ENCODE data around the gene ZC3H15.
A peak's percentile ranks its signal among the peaks of the same experiment; 100 is the strongest.
"Not testable (repeated sequence)": the region's sequence is repeated elsewhere in the genome, so short reads cannot be mapped to it uniquely, and the experiment has no call there.

ZC3H15 gene

DNA sequence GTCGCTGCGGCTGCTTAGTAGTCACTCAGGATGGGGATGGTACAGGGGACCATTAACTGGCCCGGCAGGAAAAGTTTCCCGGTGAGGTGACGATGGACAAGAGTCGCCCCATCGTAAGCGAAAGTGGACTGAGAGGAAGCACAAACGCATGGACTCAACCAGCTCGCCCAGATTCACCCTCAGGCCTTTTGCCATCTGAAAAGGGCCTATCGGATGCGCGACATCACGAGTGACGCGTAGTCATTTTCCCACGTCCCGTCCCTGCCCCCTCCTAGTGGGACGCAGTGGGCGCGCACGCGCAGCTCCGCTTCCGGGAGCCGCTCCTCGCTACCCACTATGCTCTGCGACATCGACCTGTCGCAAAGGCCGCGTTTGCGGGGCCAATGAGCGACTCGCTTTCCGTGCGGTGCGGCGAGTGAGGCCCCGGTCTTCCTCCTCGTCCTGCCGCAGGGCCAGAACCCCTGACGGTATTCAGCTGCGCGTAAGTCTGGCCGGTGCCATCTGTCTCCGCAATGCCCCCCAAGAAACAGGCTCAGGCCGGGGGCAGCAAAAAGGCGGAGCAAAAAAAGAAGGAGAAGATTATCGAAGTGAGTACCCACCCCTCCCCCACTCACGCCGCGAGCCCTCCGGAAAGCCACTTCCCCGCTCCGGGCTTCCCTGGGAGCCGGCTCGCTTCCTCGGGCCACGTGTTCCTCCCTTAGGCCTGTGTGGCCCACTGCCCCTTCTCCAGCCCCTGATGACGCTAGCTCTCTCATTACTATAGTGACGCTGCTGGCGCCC, at the start of gene ZC3H15:
ZC3H15 (plus strand) TSS at position 390 of the 780 bp plus-strand sequence; CDS start at position 513, 123 bp downstream.
- peak; percentile 97 to 98 for DNase-seq

DNA sequence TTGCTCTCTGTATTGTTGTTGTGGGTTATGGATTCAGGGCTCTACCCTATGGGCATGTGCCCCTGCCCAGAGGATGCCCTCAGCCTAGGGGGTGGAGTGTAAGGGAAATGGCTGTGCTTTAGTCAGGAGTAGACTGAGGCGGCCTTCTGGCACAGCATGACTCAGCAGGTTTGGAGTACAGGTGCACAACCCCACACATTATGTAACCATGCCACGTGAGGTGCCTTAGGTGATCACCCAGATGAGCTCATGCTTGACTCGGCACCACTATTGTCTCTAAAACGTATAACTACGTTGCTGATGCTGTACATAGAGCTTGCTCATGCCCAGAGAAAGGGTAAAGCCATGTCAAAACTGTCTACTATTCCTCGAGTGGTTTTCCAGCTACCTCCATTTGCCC, 48.3 kb upstream of the ZC3H15 start:
- no peak for DNase-seq

DNA sequence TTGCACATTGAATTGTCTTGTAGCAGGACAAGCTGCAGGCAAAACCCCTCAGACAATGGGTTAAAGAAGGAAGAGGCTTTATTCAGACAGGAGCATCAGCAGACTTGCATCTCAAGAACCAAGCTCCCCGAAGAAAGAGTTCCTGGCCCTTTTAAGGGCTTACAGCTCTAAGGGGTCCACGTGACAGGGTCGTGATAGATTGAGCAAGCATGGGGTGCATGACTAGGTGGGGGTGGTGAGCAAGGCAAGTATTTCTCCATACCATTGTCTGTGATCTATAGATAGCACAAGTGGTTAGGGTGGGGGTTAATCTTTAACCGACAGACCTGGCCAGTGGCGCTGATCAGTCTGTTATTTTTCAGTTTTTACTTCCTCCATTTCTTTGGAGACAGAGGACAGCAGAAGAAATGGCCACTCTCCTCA, 46.4 kb upstream of the ZC3H15 start:
- DNase-seq: not testable (repeated sequence)

DNA sequence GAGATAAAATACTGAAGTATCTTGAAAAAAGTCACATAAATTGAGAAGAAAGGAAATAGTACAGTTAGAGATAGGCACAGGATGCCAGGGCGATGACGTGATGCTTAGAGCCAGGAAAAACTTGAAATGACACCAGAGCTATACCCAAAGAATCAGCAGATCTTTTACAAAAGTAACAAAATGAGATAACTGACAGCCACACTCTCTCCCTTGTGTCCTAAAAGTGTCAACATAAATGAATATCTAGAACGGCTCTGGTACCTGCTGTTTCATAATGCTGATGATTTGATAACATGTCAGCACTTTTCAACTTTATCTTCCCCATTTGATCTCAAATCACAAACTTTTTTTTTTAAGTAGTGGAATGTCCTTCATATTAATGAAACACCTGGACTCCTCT, 45.6 kb upstream of the ZC3H15 start:
- no peak for DNase-seq

DNA sequence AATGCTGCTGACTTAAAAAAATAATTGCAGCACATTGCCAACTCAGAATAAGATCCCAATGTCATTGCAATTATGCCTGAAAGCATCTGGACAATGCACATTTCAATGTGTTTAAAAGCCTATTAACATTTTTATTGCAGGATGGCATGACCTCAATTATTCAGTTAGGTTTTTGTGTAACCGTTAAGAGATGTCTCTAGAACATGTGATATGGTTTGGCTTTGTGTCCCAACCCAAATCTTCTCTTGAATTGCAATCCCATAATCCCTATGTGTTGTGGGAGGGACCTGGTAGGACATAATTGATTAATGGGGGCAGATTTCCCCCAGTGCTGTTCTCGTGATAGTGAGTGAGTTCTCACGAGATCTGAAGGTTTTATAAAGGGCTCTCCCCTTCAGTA, 43.2 kb upstream of the ZC3H15 start:
- no peak for DNase-seq

DNA sequence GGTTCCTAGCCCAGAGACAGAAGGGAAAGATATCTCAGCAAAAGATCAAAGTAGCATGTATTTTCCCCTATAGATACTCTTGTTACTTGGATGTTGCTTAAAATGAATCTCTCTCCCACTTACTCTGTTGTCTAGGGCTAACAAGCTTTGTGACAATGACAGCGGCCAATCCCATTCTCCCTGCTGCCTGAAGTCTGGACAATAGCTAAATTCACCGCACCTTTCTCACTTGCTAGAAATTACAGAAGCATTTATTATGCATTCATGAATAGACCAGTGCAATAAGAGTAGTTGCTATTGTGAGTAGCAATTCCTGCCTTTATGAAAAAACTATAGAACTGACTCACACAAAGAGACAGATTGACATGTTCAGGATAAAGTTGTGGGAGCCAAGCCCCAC, 42.2 kb upstream of the ZC3H15 start:
- DNase-seq: no peak

DNA sequence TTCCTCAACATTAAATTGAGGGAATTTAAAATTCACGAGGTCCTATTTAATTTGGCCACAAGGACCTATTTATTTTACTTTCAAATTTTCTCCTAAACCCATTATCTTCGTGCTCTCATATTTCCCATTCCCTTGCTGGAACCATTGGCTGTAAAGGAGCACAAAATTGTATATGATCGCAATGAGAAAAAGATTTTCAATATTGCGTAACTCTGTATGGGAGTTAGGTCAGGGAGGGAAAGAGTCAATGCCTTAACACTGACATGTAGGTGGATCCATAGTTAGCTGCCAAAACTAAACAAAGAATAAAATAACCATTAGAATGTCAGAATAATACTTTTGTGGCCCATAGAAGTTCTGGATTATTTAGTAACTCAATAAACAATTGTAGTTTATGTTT, 40.6 kb upstream of the ZC3H15 start:
- DNase-seq: no peak

DNA sequence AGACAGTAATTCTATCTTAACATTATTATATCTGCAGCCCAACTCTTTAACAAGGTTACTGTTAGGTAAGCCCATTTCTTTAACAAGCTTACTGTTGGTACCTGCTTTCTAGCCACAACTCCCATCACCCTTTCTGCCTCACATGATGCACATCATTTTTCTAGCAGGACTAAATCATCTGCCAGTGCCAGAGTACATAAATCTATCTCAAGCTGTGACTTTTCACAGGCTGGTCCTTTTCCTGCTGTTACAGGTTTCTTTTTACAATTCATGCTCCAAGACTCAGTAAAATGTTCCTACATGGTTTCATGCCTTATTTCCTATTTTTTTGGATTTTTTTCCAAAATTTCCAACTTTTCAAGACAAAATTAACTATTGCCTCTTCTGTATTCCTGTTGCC, 30.4 kb upstream of the ZC3H15 start:
- DNase-seq: no peak

DNA sequence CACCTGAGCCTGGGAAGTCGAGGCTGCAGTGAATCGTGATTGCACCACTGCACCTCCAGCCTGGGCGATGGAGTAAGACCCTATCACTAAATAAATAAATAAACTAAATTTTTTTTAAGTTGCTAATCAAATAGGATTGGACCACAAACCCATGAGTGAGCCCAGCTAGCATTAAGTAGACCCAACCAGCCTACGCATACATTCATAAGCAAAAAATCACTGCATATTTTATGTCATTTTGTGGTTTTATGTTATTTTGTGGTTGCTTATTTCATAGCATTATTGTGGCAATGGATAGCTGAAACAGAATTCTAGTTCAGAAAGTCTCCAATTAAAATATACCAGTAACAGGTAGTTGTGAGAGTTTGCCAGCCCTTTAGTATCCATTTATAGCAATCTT, 29.1 kb upstream of the ZC3H15 start:
- no peak for DNase-seq

DNA sequence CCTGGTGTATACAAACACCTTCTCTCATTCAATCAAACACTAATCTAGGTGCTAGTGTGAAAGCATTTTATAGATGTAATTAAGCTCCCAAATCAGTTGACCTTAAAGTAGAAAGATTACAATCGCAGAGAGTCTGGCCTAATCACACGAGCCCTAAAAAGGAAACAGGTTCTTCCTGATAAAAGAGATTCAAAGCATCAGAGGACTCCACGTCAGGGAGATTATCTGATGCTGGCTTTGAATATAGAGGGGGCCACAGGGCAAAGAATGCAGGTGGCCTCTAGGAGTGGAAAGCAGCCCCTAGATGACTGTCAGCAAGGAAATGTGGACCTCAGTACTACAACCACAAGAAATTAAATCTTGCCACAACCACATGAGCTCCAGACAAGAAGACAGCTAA, 28.2 kb upstream of the ZC3H15 start:
- DNase-seq: no peak

DNA sequence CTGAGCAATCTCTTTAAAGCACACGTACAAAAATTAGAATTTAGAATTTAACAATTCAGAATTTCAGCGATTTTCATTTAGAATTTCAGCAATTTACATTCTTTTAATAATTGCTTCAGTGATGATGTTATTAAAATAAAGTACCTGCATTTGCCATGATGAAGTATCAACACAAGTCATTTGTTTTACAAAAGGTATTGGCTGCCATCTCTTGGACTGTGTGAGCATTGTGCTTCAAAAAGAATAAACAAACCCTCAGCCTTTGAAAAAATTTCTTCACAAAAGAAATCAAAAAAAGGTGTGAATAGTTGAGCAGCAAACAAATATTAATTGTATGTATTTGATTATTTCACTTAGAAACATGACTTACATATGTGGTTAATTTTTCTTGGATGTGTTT, 27.1 kb upstream of the ZC3H15 start:
- no peak for DNase-seq

DNA sequence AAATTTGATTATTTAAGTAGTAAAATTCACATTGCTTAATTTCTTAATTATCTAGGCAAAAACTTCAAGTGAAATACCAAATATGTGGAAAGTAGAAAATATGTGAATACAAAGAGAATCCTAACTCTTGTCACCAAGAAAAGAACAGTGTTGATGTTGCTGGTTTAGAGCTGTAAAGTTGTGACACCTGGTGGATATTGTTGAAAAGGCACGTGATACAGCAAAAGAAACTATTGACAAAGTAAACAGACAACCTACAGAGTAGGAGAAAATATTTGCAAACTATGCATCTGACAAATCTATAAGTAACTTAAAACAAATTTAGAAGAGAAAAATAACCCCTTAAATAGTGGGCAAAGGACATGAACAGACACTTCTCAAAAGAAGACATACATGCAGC, 25.6 kb upstream of the ZC3H15 start:
- DNase-seq: no peak

DNA sequence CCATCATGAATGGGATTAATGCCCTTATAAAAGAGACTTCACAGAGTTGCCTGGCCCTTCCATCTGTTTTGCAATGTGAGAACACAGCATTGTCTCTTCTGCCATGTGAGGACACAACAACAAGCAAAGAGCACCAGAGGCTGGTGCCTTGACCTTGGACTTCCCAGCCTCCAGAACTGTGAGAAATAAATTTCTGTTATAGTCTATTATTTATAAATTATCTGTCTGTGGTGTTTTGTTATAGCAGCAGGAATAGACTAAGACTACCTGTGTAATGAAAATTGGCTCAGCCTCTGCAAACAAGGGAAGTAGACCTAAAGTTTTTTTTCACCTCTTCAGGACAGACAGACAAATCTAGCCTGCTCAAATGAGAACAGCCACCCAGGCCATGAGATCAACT, 19.3 kb upstream of the ZC3H15 start:
- DNase-seq: no peak

DNA sequence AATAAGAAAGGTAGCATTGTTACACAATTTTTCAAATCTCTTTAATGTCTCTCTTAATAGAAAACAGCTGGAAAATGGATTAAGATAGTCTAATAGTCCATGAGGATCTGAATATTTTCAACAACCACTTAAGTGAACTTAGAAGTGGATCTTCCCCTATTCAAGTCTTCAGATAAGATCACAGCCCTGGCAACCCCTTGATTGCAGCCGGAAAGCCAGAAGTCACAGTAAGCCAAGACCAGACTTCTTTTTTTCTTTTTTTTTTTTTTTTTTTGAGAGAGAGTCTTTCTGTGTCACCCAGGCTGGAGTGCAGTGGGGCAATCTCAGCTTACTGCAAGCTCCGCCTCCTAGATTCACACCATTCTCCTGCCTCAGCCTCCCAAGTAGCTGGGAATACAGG, 18.6 kb upstream of the ZC3H15 start:
- no peak for DNase-seq

DNA sequence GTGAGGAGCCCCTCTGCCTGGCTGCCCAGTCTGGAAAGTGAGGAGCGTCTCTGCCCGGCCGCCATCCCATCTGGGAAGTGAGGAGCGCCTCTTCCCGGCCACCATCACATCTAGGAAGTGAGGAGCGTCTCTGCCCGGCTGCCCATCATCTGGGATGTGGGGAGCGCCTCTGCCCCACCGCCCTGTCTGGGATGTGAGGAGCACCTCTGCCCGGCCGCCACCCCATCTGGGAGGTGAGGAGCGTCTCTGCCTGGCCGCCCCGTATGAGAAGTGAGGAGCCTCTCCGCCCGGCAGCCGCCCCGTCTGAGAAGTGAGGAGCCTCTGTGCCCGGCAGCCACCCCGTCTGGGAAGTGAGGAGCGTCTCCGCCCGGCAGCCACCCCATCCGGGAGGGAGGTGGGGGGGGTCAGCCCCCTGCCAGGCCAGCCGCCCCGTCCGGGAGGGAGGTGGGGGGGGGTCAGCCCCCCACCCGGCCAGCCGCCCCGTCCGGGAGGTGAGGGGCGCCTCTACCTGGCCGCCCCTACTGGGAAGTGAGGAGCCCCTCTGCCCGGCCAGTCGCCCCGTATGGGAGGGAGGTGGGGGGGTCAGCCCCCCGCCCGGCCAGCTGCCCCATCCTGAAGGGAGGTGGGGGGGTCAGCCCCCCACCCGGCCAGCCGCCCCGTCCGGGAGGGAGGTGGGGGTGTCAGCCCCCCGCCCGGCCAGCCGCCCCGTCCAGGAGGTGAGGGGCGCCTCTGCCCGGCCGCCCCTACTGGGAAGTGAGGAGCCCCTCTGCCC, 13.2 kb upstream of the ZC3H15 start:
- not testable (repeated sequence) for DNase-seq

DNA sequence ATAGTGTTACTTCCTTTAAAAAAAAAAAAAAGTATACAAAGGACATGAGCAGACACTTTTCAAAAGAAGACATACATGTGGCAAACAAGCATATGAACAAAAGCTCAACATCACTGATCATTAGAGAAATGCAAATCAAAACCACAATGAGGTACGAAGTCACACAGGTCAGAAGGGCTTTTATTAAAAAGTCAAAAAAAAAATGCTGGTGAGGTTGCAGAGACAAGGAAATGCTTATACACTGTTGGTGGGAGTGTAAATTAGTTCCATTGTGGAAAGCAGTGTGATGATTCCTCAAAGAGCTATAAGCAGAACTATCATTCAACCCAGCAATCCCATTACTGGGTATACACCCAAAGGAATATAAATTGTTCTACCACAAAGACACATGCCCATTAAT, 11.8 kb upstream of the ZC3H15 start:
- not testable (repeated sequence) for DNase-seq

DNA sequence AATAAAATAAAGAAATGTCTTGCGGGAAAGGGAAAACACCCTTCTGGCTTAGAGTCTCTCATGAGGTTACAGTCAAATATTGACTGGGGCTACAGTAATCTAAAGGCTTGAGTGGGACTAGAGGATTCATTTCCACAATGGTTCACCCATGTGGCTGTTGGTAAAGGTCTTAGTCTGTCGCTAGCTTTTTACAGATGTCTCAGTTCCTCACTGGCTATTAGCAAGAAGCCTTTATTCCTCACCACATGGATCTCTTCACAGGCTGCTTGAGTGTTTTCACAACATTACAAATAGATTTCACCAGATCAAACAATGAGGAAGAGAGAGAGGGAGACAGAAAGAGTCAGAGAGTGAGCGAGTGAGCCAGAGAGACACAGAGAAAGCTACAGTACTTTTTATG, 8.3 kb upstream of the ZC3H15 start:
- no peak for DNase-seq

DNA sequence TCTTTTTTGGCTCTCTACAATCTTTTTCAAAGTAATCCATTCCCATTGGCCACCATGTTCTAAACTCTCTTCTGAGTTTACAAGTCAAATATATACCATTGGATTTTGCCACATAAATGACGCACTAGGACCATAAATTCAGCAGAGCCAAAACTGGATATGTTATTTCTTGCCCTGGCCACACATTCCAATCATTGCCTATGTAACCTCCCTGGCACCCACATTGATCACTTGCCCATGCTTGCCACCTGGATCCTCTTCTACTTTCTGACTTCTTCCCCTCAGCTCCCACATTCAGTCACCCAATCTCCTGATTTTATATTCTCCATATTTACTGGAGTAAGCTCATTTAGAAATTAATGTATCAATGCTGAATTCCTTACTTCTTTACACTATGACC, 5.1 kb upstream of the ZC3H15 start:
- no peak for DNase-seq

DNA sequence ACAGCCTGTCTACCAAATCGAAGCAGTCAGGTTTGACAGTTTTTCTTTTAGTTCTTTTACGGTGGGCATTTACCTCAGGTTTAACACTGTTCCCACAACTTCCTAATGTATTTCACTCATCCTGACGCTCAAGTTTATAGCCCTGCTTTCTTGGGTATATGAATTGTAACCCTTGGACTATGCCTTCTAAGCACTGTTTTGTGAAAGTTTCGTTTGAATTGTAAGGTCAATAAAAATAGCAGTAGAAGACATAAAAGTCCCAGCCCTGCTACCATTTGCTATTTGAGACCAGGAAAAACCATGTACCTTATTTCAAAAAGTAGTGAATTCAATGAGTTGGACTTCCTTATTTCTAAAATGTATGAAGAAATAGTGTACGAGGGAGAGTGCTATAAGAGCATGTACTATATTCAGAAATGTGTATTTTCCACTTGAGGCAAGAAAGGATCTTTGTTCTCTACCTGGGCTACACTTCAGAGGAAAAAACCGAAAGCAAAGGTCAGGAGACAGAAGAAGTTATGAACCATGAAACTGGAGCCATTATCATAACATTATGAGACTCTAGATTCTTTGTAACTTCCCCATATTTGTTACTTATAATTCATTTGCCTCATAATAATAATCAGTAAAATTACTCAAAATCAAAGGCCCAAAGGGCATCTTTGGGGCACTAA, 1.9 kb upstream of the ZC3H15 start:
- DNase-seq: no peak

DNA sequence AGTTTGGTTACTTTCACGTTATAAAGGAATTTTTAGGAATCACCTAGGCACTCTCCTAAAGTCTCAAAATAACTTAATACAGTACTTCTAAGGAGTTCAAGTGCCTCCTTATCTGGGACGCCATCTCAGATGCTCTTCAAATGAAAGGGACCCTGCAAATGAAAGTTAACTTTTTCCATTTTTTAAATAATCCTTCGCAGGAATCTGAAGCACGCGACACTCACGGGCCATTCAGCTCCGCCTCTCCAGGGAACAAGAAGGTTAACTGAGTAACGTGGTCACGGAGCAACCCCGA, 537 bp upstream of the ZC3H15 start:
- DNase-seq: no peak

DNA sequence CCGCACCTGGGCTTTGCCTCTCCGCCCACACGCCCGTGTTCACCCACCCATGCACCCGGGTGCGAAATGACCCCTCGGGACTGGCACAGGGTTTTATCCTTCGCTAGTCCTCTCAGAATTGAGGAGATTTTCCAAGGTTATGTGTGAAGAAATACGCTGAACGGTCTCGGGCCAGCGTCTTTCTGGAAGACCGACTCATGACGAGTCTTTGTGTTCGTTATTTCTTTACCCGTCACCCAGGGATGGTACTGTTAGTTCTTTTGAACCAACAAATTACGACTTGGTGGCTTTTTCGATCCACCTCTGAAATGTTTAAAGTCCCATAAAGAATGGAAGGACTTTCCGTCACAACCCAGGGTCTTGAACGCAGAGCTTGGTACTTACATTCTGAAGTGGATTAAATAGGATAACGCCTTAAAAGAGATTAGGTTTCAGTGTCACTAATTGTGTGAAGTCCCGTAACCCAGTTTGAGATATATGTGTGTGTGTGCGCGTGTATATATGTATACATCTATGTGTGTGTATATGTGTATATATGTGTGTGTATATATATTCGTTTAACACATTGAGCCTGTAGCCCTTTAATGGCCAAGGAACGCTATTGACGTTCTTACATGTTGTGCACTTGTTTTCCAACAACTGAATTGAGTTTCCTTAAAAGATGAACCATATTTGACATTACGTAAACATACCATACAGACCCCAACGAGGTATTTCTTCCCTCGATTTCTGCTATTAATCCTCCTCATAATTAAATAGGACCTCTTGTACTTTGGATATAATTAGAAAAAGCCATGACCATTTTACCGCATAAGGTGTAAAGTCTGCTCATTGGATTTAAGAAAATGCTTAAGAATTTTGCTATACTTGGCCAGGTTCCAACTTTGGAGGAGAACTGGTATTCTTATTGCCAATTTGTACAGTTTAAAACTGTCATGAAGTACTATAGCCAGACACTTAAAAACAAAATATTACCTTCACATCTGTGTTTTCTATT, 889 bp downstream of the ZC3H15 start:
- no peak for DNase-seq

DNA sequence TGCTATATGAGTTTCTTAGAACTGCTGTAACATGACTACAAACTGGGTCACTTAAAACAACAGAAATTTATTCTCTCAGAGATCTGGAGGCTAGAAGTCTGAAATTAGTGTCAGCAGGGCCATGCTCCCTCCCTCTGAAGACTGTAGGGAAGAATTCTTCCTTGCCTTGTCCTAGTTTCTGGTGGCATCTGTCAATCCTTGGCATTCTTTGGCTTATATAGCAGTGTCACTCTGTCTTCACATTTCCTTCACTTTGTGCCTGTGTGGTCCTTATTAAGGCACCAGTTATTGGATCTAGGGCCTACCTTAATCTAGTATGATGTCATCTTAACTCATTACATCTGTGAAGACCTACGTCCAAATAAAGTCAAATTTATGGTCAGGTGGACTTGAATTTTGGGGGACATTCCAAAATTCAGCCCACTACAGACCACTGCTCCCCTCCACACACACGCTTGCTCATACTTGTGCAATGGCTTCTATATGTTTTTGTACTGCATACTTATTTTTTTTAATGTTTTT, 7.6 kb downstream of the ZC3H15 start:
- no peak for DNase-seq

DNA sequence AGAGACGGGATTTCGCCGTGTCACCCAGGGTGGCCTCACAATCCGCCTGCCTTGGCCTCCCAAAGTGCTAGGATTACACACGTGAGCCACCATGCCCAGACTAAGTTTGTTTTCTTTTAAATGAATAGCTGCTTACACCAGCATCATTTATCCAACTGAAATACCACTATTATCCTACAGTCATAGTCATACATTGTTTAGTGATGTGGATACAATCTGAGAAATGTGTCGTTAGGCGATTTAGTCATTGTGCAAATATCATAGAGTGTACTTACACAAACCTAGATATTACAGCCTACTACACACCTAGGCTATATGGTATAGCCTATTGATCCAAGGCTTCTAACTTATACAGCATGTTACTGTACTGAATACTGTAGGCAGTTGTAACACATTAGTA, 10.3 kb downstream of the ZC3H15 start:
- DNase-seq: no peak
